IMR-90 (cell line): ENCODE measurements around the gene HERPUD1. TPM values are rescaled to one million over a fixed set of nuclear protein-coding genes. Genes with fewer than 3 reads are reported as not detected.

ENCODE experiments used
- ATAC-seq: fragments of 200-7000 bp; cut with Tn5 transposase; 2 replicates; pipeline ENCODE4 v1.9.1; 2020; ENCODE audit warnings: low read depth, mild to moderate bottlenecking, moderate library complexity
- BruUV-seq: library from RNA; stranded (reverse); fragments of 400-500 nt; replicated peaks from 2 replicates; lab custom pipeline; 2021; lab: Mats Ljungman, UMichigan
- CTCF ChIA-PET: fragments of 300-600 bp; formaldehyde crosslinking; extraction: SDS; loops from one replicate; lab custom pipeline; 2021; ENCODE audit warnings: antibody characterized with exemption; lab: Yijun Ruan, JAX
- POLR2A ChIA-PET: fragments of 300-600 bp; sonication (Branson Sonifier 250); formaldehyde crosslinking; loops from one replicate; lab custom pipeline; 2022; ENCODE audit warnings: antibody characterized with exemption; ENCODE audit not compliant: unreplicated experiment; lab: Charles Lee
- DNase-seq: peaks from one replicate; pipeline ENCODE4 v3.0.0; 2013
- H2AFZ ChIP-seq: replicated peaks from 2 replicates; pipeline ENCODE3; 2013; ENCODE audit warnings: low read length, mild to moderate bottlenecking; ENCODE audit not compliant: poor library complexity
- H2AK5ac ChIP-seq: 2 replicates; pipeline ENCODE4 v1.6.1; 2013; ENCODE audit warnings: low read depth, low read length, inconsistent platforms
- H2AK9ac ChIP-seq: replicated peaks from 2 replicates; pipeline ENCODE3; 2013; ENCODE audit warnings: mild to moderate bottlenecking, low read depth, low read length, moderate library complexity; ENCODE audit not compliant: poor library complexity
- H2BK120ac ChIP-seq: 2 replicates; pipeline ENCODE4 v1.6.1; 2013; ENCODE audit warnings: low read depth, low read length, inconsistent platforms
- H2BK15ac ChIP-seq: 3 replicates; pipeline ENCODE4 v1.6.1; 2013; ENCODE audit warnings: low read depth, low read length, inconsistent platforms
- H2BK20ac ChIP-seq: 2 replicates; pipeline ENCODE4 v1.6.1; 2013; ENCODE audit warnings: low read depth, mild to moderate bottlenecking, inconsistent platforms, low read length, moderate library complexity
- H2BK5ac ChIP-seq: 2 replicates; pipeline ENCODE4 v1.6.1; 2013; ENCODE audit warnings: mild to moderate bottlenecking, low read depth, low read length, inconsistent platforms; ENCODE audit not compliant: poor library complexity, severe bottlenecking
- H3K14ac ChIP-seq: replicated peaks from 2 replicates; pipeline ENCODE4 v1.6.1; 2013; ENCODE audit warnings: low read depth, low read length, inconsistent platforms
- H3K18ac ChIP-seq: 2 replicates; pipeline ENCODE4 v1.6.1; 2013; ENCODE audit warnings: low read depth, low read length, control low read depth
- H3K23ac ChIP-seq: 2 replicates; pipeline ENCODE4 v1.6.1; 2013; ENCODE audit warnings: low read depth, low read length, inconsistent platforms
- H3K27ac ChIP-seq: 2 replicates; pipeline ENCODE4 v1.5.1; 2013; ENCODE audit warnings: mild to moderate bottlenecking, control low read depth, low read length; ENCODE audit not compliant: insufficient read depth
- H3K27me3 ChIP-seq: 2 replicates; pipeline ENCODE4 v1.6.1; 2013; ENCODE audit warnings: low read length; ENCODE audit not compliant: control insufficient read depth, insufficient read depth
- H3K36me3 ChIP-seq: 2 replicates; pipeline ENCODE4 v1.6.1; 2013; ENCODE audit warnings: low read length, mixed read lengths; ENCODE audit not compliant: control insufficient read depth, insufficient read depth
- H3K4ac ChIP-seq: 2 replicates; pipeline ENCODE4 v1.6.1; 2013; ENCODE audit warnings: low read depth, low read length, inconsistent platforms
- H3K4me1 ChIP-seq: 2 replicates; pipeline ENCODE4 v1.6.1; 2013; ENCODE audit warnings: low read length, mixed read lengths; ENCODE audit not compliant: control insufficient read depth, insufficient read depth
- H3K4me2 ChIP-seq: 2 replicates; pipeline ENCODE4 v1.6.1; 2013; ENCODE audit warnings: low read depth, mild to moderate bottlenecking, control low read depth, low read length, moderate library complexity
- H3K4me3 ChIP-seq: 2 replicates; pipeline ENCODE4 v1.5.1; 2013; ENCODE audit warnings: low read depth, mild to moderate bottlenecking, control low read depth, low read length, moderate library complexity; ENCODE audit not compliant: insufficient read depth
- H3K56ac ChIP-seq: 2 replicates; pipeline ENCODE4 v1.6.1; 2013; ENCODE audit warnings: low read length, inconsistent platforms; ENCODE audit not compliant: insufficient read depth; ENCODE audit errors: extremely low read depth
- H3K79me1 ChIP-seq, 2 experiments: 2 replicates each; pipeline ENCODE4 v1.6.1; 2013; ENCODE audit warnings: low read length in 2 of 2, inconsistent platforms in 1 of 2, low read depth in 1 of 2
- H3K9ac ChIP-seq: 2 replicates; pipeline ENCODE4 v1.6.1; 2013; ENCODE audit warnings: low read depth, low read length, control low read depth
- H3K9me1 ChIP-seq: 2 replicates; pipeline ENCODE4 v1.6.1; 2013; ENCODE audit warnings: low read length, inconsistent platforms; ENCODE audit not compliant: insufficient read depth
- H3K9me3 ChIP-seq: 2 replicates; pipeline ENCODE4 v1.6.1; 2013; ENCODE audit warnings: low read length; ENCODE audit not compliant: control insufficient read depth, insufficient read depth
- H4K20me1 ChIP-seq: 2 replicates; pipeline ENCODE4 v1.6.1; 2013; ENCODE audit warnings: low read length, inconsistent platforms; ENCODE audit not compliant: insufficient read depth
- H4K5ac ChIP-seq: 2 replicates; pipeline ENCODE4 v1.6.1; 2013; ENCODE audit warnings: mild to moderate bottlenecking, low read depth, low read length, control low read depth
- H4K8ac ChIP-seq, 2 experiments: 2 replicates each; pipeline ENCODE4 v1.6.1; 2013; ENCODE audit warnings: low read depth in 2 of 2, low read length in 2 of 2, control low read depth in 1 of 2, inconsistent platforms in 1 of 2
- H4K91ac ChIP-seq: 2 replicates; pipeline ENCODE4 v1.6.1; 2013; ENCODE audit warnings: low read depth, low read length, inconsistent platforms; ENCODE audit not compliant: insufficient read depth
- CEBPB ChIP-seq: IDR thresholded peaks from 2 replicates; pipeline ENCODE4 v1.6.1; 2012; ENCODE audit warnings: low read depth, low read length, improper control_type of control experiment
- ELK1 ChIP-seq: fragments of 150-350 bp; IDR thresholded peaks from 2 replicates; pipeline ENCODE4 v1.6.1; 2016; ENCODE audit warnings: low read depth, mild to moderate bottlenecking, low read length, moderate library complexity, borderline replicate concordance
- MAZ ChIP-seq: IDR thresholded peaks from 2 replicates; pipeline ENCODE4 v1.6.1; 2012; ENCODE audit warnings: low read depth, mild to moderate bottlenecking, low read length, improper control_type of control experiment, moderate library complexity, borderline replicate concordance
- NFE2L2 ChIP-seq: fragments of 150-350 bp; IDR thresholded peaks from 2 replicates; pipeline ENCODE4 v1.6.1; 2016; ENCODE audit warnings: low read depth, mild to moderate bottlenecking, low read length
- POLR2A ChIP-seq: IDR thresholded peaks from 2 replicates; pipeline ENCODE4 v1.6.1; 2012; ENCODE audit warnings: mild to moderate bottlenecking, low read depth, low read length
- RCOR1 ChIP-seq: IDR thresholded peaks from 2 replicates; pipeline ENCODE4 v1.6.1; 2012; ENCODE audit warnings: mild to moderate bottlenecking, low read length, improper control_type of control experiment; ENCODE audit not compliant: insufficient replicate concordance
- USF2 ChIP-seq: fragments of 150-350 bp; IDR thresholded peaks from 2 replicates; pipeline ENCODE4 v1.6.1; 2017; ENCODE audit warnings: mild to moderate bottlenecking, antibody characterized with exemption, low read length, low read depth
- WGBS, 2 experiments: methylation state at CpG; one replicate each; pipeline versions ENCODE4 v1.1.5 to v1.1.7; 2013; ENCODE audit warnings: missing lambda C conversion rate in 2 of 2; ENCODE audit not compliant: insufficient read length in 1 of 2; ENCODE audit errors: extremely low coverage in 2 of 2; 5-methylcytosine and 5-hydroxymethylcytosine counted together
- dilution Hi-C: fragments of 300-500 bp; cut with HindIII; formaldehyde crosslinking; loops from one replicate; pipeline ENCODE4 v1.14.3; 2018; ENCODE audit warnings: low sequenced_read_pairs; ENCODE audit not compliant: unreplicated experiment
- in situ Hi-C: fragments of 300-500 bp; cut with MboI; formaldehyde crosslinking; loops from 3 replicates; pipeline ENCODE4 v1.14.3; 2019; ENCODE audit warnings: low sequenced_read_pairs, inconsistent platforms, mixed read lengths
- intact Hi-C: fragments of 100-400 bp; cut with micrococcal nuclease; formaldehyde crosslinking; loops from 2 replicates; pipeline ENCODE4 v1.10.0; 2022
- polyA plus RNA-seq, 3 experiments: library from polyadenylated mRNA; depleted of rRNA; stranded (reverse); fragments of >200 nt; gene quantifications; 2 replicates each; pipeline ENCODE4 v1.2.3, GENCODE V29; 2012; ENCODE audit warnings: low replicate concordance in 1 of 3
- total RNA-seq: library from RNA; depleted of rRNA; stranded (reverse); fragments of >200 nt; gene quantifications from 2 replicates; pipeline ENCODE4 v1.2.3, GENCODE V29; 2012

The HERPUD1 gene
- total and polyA plus RNA-seq, 2 of the 4 experiments (the other 2 are of a cell fraction), result 130 to 148 TPM

GRCh38 chr16:56923481-56924091 lies 8.4 kb upstream of the HERPUD1 start:
- no peaks in the 10 kb centered on the region for H3K9me1 ChIP-seq
- in situ Hi-C loops (no loop called here), dilution Hi-C loops (no loop called here), intact Hi-C loops (no loop called here)
- H3K9ac ChIP-seq, result no peak overlapping the region
- no peak overlapping the region for H2BK20ac ChIP-seq
- H3K56ac ChIP-seq, result no peak overlapping the region
- no peaks in the 10 kb centered on the region for H3K4me1 ChIP-seq
- peaks cover 13% of the 10 kb centered on the region for H3K27me3 ChIP-seq
- H3K4ac ChIP-seq, result no peak overlapping the region
- no peak overlapping the region for H2AFZ ChIP-seq
- DNase-seq, result no peak
- peak; percentile 76 for TF ChIP-seq CEBPB
- TF ChIP-seq NFE2L2, result no peak
- no peak for TF ChIP-seq MAZ
- no peak for TF ChIP-seq USF2
- TF ChIP-seq RCOR1, result no peak
- no peak for TF ChIP-seq POLR2A
- TF ChIP-seq ELK1, result no peak
- H3K14ac ChIP-seq, result no peak overlapping the region
- no peak overlapping the region for H2BK15ac ChIP-seq
- H4K91ac ChIP-seq, result no peak overlapping the region
- no peak overlapping the region for H2BK5ac ChIP-seq
- H3K79me1 ChIP-seq, result no peaks in the 10 kb centered on the region
- H3K23ac ChIP-seq, result no peak overlapping the region
- no peak for ATAC-seq
- no peaks in the 10 kb centered on the region for H4K20me1 ChIP-seq
- no peak overlapping the region for H4K8ac ChIP-seq
- H3K9me3 ChIP-seq, result no peaks in the 10 kb centered on the region
- no CpG with 5 or more reads among the region's 9 CpGs for WGBS, 2 experiments
- CTCF ChIA-PET, result no interaction called here
- no peak overlapping the region for H3K27ac ChIP-seq
- no peak overlapping the region for H2BK120ac ChIP-seq
- POLR2A ChIA-PET, result no interaction called here
- H3K36me3 ChIP-seq, result no peaks in the 10 kb centered on the region; the same call in 1 of the 2 replicates
- no TSS peak for BruUV-seq
- H3K18ac ChIP-seq, result no peak overlapping the region
- no peak overlapping the region for H2AK9ac ChIP-seq
- no peak overlapping the region for H3K4me3 ChIP-seq
- H4K5ac ChIP-seq, result no peak overlapping the region
- no peak overlapping the region for H2AK5ac ChIP-seq
- H3K4me2 ChIP-seq, result no peak overlapping the region
